ENCODE results near the gene CLEC11A. TPM values are rescaled to one million over a fixed set of nuclear protein-coding genes. Genes with fewer than 3 reads are reported as not detected.

The CLEC11A gene
- total and polyA plus RNA-seq, 9 of the 15 experiments (the other 6 are each of a cell fraction or from before 2014, with no cell fraction given), result 0.39 to 43.9 (median 3.4) TPM

DNA sequence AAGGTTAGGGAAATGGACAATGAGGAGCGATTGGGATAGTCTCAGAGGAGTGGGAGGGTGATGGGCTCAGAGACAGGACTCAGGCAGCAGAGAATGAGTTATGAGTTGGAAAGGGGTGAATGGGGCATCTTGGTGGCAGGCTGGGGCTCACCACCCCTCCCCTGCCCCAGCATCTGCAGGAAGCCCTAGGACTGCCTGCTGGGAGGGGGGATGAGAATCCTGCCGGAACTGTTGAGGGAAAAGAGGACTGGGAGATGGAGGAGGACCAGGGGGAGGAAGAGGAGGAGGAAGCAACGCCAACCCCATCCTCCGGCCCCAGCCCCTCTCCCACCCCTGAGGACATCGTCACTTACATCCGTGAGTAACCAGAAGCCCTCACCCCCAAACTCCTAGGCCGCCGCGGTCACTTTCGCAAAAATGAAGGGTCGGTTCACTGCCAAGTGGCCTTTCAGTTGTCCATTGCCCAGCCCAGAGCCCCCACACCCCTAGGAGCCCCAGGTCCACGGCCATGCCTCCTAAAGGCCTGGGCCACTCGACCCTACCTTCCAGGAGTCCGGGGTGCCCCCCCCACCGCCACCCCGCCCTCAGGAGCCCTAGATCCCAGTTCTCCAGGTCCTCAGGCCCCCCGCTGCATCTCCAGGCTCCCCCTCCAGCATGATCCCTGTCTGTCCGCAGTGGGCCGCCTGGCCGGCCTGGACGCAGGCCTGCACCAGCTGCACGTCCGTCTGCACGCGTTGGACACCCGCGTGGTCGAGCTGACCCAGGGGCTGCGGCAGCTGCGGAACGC, 764 bp downstream of the CLEC11A start (continued):
- TF ChIP-seq ZZZ3 (IDR thresholded peaks at IDR 0.05) (no peak), ZKSCAN8 (CRISPR knock-in tag; IDR thresholded peaks at IDR 0.05) (no peak), CXXC5 (CRISPR knock-in tag; IDR thresholded peaks at IDR 0.05) (0 out of 2 replicates have a peak, but pooled peaks have one; percentile 74), PML (IDR thresholded peaks at IDR 0.05; ENCODE audit: low read length) (no peak), ZNF12 (CRISPR knock-in tag; IDR thresholded peaks at IDR 0.05) (no peak), IRF1 (CRISPR knock-in tag; IDR thresholded peaks at IDR 0.05; ENCODE audit: borderline replicate concordance) (peak; percentile 31; the same call in 1 of the 2 replicates), SRSF1 (IDR thresholded peaks at IDR 0.05; ENCODE audit: low read depth, low read length) (no peak), TARDBP (IDR thresholded peaks at IDR 0.05) (no peak), CHD4 (IDR thresholded peaks at IDR 0.05; ENCODE audit: insufficient read depth, insufficient replicate concordance, low read depth, low read length, poor library complexity, severe bottlenecking) (no peak), GTF2E2 (tag; IDR thresholded peaks at IDR 0.05) (no peak), NCOA4 (IDR thresholded peaks at IDR 0.05; ENCODE audit: partially characterized antibody) (no peak), NUFIP1 (IDR thresholded peaks at IDR 0.05; ENCODE audit: partially characterized antibody) (no peak), U2AF1 (optimal IDR thresholded peaks at IDR 0.05; ENCODE audit: low read depth, low read length) (no peak), ZNF24 (IDR thresholded peaks at IDR 0.05) (no peak), TAF1 (IDR thresholded peaks at IDR 0.05; ENCODE audit: control insufficient read depth, extremely low read depth, insufficient read depth, low read length, severe bottlenecking) (no peak), ADNP (tag; IDR thresholded peaks at IDR 0.05) (no peak), ZKSCAN3 (CRISPR knock-in tag; IDR thresholded peaks at IDR 0.05) (no peak), BCLAF1 (IDR thresholded peaks at IDR 0.05; ENCODE audit: borderline replicate concordance in 1 of 2, control insufficient read depth in 1 of 2, low read depth in 2 of 2, low read length in 1 of 2) (no peak), ESRRA (IDR thresholded peaks at IDR 0.05; ENCODE audit: borderline replicate concordance, low read depth) (no peak), TAL1 (IDR thresholded peaks at IDR 0.05) (no peak), ZNF384 (IDR thresholded peaks at IDR 0.05; ENCODE audit: low read depth, low read length) (no peak), ZNF644 (tag; IDR thresholded peaks at IDR 0.05; ENCODE audit: low read depth) (no peak), BMI1 (IDR thresholded peaks at IDR 0.05; ENCODE audit: low read length) (no peak)
- TF ChIP-seq, protein P1, sequence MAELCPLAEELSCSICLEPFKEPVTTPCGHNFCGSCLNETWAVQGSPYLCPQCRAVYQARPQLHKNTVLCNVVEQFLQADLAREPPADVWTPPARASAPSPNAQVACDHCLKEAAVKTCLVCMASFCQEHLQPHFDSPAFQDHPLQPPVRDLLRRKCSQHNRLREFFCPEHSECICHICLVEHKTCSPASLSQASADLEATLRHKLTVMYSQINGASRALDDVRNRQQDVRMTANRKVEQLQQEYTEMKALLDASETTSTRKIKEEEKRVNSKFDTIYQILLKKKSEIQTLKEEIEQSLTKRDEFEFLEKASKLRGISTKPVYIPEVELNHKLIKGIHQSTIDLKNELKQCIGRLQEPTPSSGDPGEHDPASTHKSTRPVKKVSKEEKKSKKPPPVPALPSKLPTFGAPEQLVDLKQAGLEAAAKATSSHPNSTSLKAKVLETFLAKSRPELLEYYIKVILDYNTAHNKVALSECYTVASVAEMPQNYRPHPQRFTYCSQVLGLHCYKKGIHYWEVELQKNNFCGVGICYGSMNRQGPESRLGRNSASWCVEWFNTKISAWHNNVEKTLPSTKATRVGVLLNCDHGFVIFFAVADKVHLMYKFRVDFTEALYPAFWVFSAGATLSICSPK (IDR thresholded peaks at IDR 0.05; ENCODE audit: borderline replicate concordance), result no peak
